Activated effector memory CD4-positive, alpha-beta T cell treated with anti-CD3 and anti-CD28 coated beads, Interleukin-2, amount 50 U/mL, for 16 hours (primary cell): ENCODE results near the gene CCDC9.
A peak's percentile ranks its signal among the peaks of the same experiment; 100 is the strongest.

Experiments used
- DNase-seq: peaks from one replicate; pipeline ENCODE4 v3.0.0-alpha.2; 2020

Gene CCDC9

DNA sequence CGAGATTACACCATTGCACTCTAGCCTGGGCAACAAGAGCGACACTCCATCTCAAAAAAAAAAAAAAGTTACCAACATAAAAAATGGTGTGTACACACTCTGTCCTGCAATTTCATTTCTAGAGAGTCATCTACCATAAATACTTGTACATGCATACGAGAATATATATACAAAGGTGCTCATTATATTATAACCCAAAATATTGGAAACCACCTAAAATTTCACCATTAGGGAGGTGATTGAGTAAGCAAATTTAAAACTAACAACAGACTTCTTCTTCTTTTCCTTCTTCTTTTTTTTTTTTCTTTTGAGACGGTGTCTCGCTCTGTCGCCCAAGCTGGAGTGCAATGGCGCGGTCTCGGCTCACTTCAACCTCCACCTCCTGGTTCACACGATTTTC, 45.9 kb downstream of the CCDC9 start:
- no peak for DNase-seq

DNA sequence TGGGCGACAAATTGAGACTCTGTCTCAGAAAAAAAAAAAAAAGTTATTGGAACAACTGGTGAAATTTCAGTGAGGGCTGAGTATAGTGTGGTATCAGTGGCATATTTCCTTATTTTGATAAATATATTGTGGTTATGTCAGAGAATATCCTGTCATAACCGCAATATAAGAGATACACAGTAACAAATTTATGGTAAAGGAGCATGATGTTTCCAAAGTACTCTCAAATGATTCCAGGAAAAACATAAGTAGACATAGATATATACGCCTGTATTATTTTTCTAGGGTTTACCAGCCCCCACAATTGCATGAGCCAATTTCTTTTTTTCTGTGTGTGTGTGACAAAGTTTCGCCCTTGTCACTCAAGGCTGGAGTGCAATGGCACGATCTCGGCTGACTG, 47.6 kb downstream of the CCDC9 start:
- DNase-seq, result no peak

DNA sequence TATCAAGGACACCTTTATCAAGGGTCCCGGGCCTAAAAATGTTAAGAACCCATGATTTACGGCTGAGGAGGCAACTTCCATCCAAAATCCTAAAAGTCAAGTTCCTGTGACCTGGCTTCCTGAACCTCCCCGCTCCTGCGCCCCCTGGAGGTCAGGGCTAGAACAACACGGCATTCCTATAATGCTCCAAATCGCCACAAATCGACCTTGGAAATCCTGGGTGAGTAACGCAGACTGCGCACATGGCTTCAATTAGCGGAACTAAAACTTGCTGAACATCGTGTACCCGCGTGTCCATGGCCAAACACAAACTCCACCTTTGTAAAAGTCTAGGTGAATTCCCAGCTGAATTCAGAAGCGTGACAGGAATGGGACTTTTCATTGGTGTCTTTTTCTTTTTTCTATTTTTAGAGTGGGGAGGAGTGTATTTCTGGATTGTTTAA, 49.0 kb downstream of the CCDC9 start:
- peak; percentile 88 for DNase-seq

DNA sequence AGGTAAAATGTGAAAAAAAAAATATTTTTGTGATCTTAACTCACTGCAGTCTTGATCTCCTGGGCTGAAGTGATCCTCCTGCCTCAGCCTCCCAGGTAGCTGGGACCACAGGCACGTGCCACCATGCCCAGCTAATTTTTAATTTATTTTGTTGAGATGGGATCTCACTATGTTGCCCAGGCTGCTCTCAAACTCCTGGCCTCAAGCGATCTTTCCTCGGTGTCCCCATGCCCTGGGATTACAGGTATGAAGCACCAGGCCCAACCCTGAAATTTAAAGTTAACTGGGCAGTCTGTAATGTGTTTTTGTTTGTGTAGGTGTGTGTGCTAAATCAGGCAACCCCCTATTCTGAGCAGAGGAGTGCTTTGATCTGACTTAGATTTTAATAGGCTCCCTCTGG, 50.0 kb downstream of the CCDC9 start:
- no peak for DNase-seq

DNA sequence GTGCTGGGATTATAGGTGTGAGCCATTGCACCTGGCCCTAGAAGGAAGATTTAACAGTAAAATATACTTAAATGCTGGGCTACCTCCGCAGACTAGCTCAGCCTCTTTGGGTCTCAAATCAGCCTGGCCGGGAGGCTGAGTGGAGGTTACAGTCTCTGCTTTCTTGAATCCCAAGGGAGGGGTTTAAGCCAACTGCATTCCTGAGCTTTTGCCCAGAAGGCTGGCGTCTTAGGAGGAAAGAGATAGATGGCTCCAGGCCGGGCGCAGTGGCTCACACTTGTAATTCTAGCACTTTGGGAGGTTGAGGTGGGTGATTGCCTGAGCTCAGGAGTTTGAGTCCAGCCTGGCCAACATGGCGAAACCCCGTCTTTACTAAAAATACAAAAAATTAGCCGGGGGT, 52.7 kb downstream of the CCDC9 start:
- no peak for DNase-seq

DNA sequence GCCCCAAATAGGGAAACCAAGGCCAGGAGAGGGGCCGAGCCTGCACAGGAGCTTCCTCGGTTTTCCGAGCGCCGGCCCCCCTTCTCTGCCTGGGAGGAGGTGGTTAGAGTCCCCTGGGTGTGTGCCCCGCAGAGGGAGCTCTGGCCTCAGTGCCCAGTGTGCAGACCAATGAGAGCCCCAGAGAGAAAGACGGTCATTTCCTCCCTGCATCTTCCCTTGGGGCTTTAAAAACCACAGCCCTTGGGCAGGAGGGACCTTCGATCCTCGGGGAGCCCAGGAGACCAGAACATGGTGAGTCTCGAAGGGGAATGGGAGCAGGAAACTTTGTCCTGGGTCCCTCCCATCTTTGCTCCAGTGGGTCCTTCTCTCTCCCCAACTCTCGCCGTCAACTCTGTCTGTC, 53.3 kb downstream of the CCDC9 start, which contains the start of gene C5AR1:
TSS of gene C5AR1 (plus strand) at position 254 of the 400 bp plus-strand sequence. CDS start at position 289, 35 bp downstream.
- no peak for DNase-seq

DNA sequence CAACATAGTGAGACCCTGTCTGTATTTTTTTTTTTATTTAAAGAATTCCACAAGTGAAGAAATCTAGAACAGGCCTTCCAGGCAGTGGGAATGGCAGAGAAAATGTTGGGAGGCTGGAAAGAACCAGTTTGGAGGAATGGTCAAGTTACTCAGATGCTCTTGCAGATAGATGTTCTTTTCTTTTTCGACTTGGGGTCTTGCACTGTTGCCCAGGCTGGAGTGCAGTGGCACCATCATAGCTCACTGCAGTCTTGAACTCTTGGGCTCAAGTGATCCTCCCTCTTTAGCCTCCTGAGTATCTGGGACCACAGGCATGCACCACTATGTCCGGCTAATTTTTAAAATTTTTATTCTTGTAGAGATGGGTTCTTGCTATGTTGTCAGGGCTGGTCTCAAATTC, 54.0 kb downstream of the CCDC9 start:
- no peak for DNase-seq

DNA sequence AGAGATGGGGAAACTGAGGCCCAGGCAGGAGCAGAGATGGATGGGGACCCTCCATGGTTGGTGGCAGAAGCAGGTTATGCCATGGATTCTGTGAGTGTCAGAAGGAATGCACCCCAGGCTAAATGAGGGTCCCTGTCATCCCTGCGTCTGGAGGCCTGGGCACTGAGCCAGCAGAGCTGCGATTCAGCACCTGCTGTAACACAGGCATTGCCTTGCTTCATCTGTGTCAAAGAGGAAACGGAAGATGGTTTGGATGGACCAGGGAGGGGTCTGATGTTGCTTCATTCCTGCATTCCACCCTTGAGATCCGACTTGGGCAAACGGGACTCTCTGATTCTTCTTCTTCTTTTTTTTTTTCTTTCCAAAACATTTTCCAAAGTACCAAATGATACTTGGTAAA, 54.5 kb downstream of the CCDC9 start:
- DNase-seq, result no peak

DNA sequence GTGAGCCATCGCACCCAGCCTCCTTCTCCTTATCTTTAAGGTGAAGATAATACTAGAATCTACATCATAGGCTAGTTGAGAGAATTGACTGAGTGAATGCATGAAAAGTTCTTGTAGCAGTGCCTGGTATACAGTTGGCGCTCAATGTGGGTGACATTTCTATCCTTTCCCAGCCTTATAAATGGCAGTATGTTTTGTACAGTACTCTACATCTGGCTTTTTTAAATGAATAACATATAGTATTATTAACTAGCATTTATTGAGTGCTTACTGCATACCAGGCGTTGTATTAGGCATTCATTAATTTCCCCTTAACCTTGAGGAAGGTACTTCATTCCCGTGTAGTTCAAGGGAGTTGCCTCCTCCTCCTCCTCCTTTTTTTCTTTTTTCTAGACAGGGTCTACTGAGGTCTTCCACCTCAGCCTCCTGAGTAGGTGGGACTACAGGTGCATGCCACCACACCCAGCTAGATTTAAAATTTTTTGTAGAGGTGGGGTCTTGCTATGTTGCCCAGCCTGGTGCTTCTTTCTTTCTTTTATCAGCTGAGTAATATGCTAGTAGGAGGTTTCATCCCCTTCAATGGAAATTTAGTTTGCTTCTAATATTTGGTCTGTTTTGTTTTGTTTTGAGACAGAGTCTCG, 56.2 kb downstream of the CCDC9 start:
- no peak for DNase-seq

DNA sequence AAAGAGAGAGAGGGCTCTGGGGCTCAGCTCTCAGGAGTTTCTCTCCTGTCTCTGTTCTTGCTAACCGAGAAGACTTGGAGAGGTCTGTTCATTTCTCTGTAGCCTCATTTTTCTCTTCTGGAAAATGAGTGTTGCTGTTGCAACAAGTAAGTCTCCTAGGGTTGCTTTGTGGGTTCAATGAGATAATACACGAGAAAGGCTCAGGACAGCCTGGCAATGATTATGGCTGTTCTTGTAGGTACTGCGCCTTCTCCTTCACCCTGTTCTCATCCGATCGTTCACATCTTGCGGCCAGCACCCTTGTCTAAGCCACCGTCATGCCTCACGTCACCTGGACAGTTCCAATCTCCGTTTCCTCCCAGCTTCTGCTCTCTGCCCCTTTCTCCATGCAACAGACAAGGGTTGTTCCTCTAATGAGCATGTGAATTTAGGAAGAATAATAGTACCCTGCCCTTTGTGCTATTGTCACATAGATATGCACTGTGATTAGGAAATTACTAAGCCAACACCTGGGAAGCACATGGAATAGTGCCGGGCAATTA, 57.5 kb downstream of the CCDC9 start:
- no peak for DNase-seq

DNA sequence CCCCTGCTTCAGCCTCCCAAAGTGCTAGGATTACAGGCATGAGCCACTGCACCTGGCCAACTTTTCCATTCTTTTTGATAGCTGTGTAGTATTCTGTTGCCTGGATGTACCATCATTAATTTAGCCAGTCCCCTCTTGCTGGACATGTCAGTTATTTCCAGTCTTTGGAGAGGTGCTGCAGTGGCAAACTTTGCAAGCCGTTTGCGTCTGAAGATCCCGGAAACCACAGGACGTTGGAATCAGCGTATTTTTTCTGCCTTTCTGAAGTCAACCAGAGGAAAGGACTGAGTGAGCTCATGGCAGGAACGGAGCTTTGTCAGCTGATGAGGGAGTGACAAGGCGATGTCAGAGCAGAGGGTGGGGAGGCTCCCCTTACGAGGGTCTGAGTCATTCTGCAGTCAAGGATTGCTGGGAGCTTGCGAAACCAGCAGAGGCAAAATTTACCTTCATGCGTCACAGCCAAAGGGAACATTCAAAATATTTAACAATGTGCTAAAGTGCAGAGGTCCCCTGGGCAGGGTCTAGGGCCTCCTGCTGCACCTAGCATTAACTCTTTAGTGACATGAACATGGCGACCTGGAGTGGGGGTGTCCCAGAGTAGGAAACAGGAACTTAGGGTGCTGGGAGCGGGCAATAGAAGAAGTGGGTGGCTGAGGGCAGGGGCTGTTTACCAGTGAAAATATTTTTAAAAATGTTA, 58.9 kb downstream of the CCDC9 start:
- DNase-seq, result no peak

DNA sequence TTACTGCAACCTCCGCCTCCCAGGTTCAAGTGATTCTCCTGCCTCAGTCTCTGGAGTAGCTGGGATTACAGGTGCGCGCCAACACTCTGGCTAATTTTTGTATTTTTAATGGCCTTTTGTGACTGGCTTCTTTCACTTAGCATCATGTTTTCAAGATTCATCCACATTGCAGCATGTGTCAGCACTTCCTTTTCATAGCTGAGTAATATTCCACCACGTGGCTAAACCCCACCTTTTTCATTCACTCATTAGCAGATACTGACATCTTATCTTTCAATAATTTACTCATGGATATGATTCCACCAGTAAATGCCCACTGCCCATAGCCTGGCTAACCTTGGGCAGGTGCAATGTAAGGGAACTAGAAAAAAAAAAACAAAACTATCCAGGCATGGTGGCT, 60.2 kb downstream of the CCDC9 start:
- no peak for DNase-seq

DNA sequence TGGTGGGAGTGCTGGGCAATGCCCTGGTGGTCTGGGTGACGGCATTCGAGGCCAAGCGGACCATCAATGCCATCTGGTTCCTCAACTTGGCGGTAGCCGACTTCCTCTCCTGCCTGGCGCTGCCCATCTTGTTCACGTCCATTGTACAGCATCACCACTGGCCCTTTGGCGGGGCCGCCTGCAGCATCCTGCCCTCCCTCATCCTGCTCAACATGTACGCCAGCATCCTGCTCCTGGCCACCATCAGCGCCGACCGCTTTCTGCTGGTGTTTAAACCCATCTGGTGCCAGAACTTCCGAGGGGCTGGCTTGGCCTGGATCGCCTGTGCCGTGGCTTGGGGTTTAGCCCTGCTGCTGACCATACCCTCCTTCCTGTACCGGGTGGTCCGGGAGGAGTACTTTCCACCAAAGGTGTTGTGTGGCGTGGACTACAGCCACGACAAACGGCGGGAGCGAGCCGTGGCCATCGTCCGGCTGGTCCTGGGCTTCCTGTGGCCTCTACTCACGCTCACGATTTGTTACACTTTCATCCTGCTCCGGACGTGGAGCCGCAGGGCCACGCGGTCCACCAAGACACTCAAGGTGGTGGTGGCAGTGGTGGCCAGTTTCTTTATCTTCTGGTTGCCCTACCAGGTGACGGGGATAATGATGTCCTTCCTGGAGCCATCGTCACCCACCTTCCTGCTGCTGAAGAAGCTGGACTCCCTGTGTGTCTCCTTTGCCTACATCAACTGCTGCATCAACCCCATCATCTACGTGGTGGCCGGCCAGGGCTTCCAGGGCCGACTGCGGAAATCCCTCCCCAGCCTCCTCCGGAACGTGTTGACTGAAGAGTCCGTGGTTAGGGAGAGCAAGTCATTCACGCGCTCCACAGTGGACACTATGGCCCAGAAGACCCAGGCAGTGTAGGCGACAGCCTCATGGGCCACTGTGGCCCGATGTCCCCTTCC, 63.9 kb downstream of the CCDC9 start:
- no peak for DNase-seq
